ENCODE results near the gene KCNH5.

GRCh38 chr14:62734831-62735230, 310.4 kb downstream of the KCNH5 start:
- no peak for TF ChIP-seq EP300 (IDR thresholded peaks at IDR 0.05; ENCODE audit: low read depth)
- no peak for TF ChIP-seq POLR2AphosphoS5 (IDR thresholded peaks at IDR 0.05)
- TF ChIP-seq CTCF (IDR thresholded peaks at IDR 0.05): no peak
- no peak for TF ChIP-seq POLR2A (IDR thresholded peaks at IDR 0.05)
